WTC11 (cell line): Measurements from ENCODE around the gene TRMU. TPM values are rescaled to one million over a fixed set of nuclear protein-coding genes. Genes with fewer than 3 reads are reported as not detected.
A peak's percentile ranks its signal among the peaks of the same experiment; 100 is the strongest.

Experiments used
- HMGA2 ChIP-seq: fragments of 250-450 bp; sonication (Bioruptor Pico); IDR thresholded peaks from 2 replicates; pipeline ENCODE4 v1.4.0; 2021; ENCODE audit warnings: mild to moderate bottlenecking, moderate library complexity
- IRF2 ChIP-seq: sonication (generic); formaldehyde crosslinking; IDR thresholded peaks from 2 replicates; pipeline ENCODE4 v1.8.0; 2022; ENCODE audit warnings: low read depth, missing genetic modification reagents, borderline replicate concordance
- MXD4 ChIP-seq: fragments of 250-450 bp; sonication (Bioruptor Pico); IDR thresholded peaks from 2 replicates; pipeline ENCODE4 v1.8.0; 2021; ENCODE audit warnings: mild to moderate bottlenecking, moderate library complexity, borderline replicate concordance
- NFE2L1 ChIP-seq: sonication (generic); formaldehyde crosslinking; IDR thresholded peaks from 2 replicates; pipeline ENCODE4 v1.8.1; 2023; ENCODE audit warnings: missing genetic modification reagents
- TEAD4 ChIP-seq: sonication (generic); formaldehyde crosslinking; IDR thresholded peaks from 2 replicates; pipeline ENCODE4 v1.8.0; 2022; ENCODE audit warnings: mild to moderate bottlenecking, missing genetic modification reagents
- ZNF232 ChIP-seq: sonication (generic); formaldehyde crosslinking; IDR thresholded peaks from 2 replicates; pipeline ENCODE4 v1.8.0; 2022; ENCODE audit warnings: mild to moderate bottlenecking, missing genetic modification reagents
- total RNA-seq: library from RNA; stranded (reverse); gene quantifications from 3 replicates; pipeline ENCODE4 v1.2.3, GENCODE V29; 2021
- TF ChIP-seq, protein P1 (sequence below): fragments of 250-450 bp; sonication (Bioruptor Pico); IDR thresholded peaks from 2 replicates; pipeline ENCODE4 v1.9.0; 2021; ENCODE audit warnings: mild to moderate bottlenecking
- TF ChIP-seq, protein P2 (sequence below): sonication (generic); formaldehyde crosslinking; IDR thresholded peaks from 2 replicates; pipeline ENCODE4 v1.8.0; 2023; ENCODE audit warnings: missing genetic modification reagents, mild to moderate bottlenecking, borderline replicate concordance
- TF ChIP-seq, protein P3 (sequence below): sonication (generic); formaldehyde crosslinking; conservative IDR thresholded peaks from 2 replicates; pipeline ENCODE4 v1.8.1; 2022; ENCODE audit warnings: mild to moderate bottlenecking, missing genetic modification reagents
- TF ChIP-seq, protein P4 (sequence below): sonication (generic); formaldehyde crosslinking; IDR thresholded peaks from 2 replicates; pipeline ENCODE4 v1.8.1; 2023; ENCODE audit warnings: mild to moderate bottlenecking, missing genetic modification reagents, moderate library complexity
- TF ChIP-seq, protein P5 (sequence below): sonication (generic); formaldehyde crosslinking; IDR thresholded peaks from 2 replicates; pipeline ENCODE4 v1.8.0; 2023; ENCODE audit warnings: missing genetic modification reagents
- TF ChIP-seq, protein P6 (sequence below): fragments of 250-450 bp; sonication (Bioruptor Pico); IDR thresholded peaks from 2 replicates; pipeline ENCODE4 v1.9.0; 2021; ENCODE audit warnings: mild to moderate bottlenecking
- TF ChIP-seq, protein P7 (sequence below): fragments of 200-600 bp; IDR thresholded peaks from 2 replicates; pipeline ENCODE4 v1.8.0; 2022; ENCODE audit warnings: antibody characterized with exemption
- TF ChIP-seq, protein P8 (sequence below): fragments of 250-450 bp; sonication (Bioruptor Pico); IDR thresholded peaks from 2 replicates; pipeline ENCODE4 v1.9.0; 2021; ENCODE audit warnings: moderate library complexity, mild to moderate bottlenecking, inconsistent platforms, borderline replicate concordance

Gene TRMU
- total RNA-seq, 1 experiment from 2014 or later = 103 TPM

DNA sequence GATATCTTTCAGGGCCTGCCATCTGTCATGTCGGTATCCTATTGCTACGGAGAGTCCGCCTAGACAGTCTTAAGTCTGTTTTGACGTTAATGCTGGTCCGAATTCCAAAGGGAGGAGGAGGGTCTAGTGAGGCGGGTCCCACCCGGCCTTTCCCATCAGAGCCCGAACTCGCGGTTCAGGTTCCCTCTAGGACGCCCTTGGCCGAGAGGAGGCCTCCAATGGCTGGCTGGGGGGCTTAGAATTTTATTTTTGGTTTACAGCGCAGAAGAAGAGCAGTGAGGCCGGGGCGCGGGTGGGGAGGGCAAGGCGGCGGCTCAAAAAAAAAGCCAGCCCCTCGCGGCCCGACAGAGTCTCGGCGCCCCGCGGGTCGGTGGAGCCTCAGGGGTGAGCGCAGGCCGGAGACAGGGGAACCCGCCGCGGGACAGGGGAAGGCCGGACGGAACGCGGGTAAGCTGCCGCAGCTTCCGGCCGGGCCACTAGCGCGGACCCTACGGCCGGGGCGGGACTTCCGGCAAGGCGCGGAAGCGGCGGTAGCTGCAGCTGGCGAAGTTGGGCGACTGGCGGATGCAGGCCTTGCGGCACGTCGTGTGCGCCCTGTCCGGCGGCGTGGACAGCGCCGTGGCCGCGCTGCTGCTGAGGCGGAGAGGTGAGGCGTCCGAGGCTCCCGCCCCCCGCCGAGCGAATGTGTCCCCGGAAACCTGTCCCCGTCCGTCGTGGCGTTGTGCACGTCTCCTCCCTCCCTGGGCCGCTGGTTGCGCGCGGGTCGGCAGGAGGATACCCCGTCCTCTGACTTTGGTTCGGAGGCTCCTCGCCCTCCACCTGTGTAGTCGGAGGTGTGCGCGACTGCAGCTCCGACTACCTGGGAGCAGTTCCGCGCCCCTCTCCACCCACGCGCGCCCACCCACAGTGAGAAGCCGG, at the start of gene TRMU (continued):
- TF ChIP-seq, protein P1, sequence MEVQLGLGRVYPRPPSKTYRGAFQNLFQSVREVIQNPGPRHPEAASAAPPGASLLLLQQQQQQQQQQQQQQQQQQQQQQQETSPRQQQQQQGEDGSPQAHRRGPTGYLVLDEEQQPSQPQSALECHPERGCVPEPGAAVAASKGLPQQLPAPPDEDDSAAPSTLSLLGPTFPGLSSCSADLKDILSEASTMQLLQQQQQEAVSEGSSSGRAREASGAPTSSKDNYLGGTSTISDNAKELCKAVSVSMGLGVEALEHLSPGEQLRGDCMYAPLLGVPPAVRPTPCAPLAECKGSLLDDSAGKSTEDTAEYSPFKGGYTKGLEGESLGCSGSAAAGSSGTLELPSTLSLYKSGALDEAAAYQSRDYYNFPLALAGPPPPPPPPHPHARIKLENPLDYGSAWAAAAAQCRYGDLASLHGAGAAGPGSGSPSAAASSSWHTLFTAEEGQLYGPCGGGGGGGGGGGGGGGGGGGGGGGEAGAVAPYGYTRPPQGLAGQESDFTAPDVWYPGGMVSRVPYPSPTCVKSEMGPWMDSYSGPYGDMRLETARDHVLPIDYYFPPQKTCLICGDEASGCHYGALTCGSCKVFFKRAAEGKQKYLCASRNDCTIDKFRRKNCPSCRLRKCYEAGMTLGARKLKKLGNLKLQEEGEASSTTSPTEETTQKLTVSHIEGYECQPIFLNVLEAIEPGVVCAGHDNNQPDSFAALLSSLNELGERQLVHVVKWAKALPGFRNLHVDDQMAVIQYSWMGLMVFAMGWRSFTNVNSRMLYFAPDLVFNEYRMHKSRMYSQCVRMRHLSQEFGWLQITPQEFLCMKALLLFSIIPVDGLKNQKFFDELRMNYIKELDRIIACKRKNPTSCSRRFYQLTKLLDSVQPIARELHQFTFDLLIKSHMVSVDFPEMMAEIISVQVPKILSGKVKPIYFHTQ = no peak
- TF ChIP-seq, protein P2, sequence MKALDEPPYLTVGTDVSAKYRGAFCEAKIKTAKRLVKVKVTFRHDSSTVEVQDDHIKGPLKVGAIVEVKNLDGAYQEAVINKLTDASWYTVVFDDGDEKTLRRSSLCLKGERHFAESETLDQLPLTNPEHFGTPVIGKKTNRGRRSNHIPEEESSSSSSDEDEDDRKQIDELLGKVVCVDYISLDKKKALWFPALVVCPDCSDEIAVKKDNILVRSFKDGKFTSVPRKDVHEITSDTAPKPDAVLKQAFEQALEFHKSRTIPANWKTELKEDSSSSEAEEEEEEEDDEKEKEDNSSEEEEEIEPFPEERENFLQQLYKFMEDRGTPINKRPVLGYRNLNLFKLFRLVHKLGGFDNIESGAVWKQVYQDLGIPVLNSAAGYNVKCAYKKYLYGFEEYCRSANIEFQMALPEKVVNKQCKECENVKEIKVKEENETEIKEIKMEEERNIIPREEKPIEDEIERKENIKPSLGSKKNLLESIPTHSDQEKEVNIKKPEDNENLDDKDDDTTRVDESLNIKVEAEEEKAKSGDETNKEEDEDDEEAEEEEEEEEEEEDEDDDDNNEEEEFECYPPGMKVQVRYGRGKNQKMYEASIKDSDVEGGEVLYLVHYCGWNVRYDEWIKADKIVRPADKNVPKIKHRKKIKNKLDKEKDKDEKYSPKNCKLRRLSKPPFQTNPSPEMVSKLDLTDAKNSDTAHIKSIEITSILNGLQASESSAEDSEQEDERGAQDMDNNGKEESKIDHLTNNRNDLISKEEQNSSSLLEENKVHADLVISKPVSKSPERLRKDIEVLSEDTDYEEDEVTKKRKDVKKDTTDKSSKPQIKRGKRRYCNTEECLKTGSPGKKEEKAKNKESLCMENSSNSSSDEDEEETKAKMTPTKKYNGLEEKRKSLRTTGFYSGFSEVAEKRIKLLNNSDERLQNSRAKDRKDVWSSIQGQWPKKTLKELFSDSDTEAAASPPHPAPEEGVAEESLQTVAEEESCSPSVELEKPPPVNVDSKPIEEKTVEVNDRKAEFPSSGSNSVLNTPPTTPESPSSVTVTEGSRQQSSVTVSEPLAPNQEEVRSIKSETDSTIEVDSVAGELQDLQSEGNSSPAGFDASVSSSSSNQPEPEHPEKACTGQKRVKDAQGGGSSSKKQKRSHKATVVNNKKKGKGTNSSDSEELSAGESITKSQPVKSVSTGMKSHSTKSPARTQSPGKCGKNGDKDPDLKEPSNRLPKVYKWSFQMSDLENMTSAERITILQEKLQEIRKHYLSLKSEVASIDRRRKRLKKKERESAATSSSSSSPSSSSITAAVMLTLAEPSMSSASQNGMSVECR (CRISPR knock-in tag) = peak; percentile 85
- TF ChIP-seq, protein P3, sequence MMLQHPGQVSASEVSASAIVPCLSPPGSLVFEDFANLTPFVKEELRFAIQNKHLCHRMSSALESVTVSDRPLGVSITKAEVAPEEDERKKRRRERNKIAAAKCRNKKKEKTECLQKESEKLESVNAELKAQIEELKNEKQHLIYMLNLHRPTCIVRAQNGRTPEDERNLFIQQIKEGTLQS (CRISPR knock-in tag) = no peak
- TF ChIP-seq, protein P4, sequence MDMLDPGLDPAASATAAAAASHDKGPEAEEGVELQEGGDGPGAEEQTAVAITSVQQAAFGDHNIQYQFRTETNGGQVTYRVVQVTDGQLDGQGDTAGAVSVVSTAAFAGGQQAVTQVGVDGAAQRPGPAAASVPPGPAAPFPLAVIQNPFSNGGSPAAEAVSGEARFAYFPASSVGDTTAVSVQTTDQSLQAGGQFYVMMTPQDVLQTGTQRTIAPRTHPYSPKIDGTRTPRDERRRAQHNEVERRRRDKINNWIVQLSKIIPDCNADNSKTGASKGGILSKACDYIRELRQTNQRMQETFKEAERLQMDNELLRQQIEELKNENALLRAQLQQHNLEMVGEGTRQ (CRISPR knock-in tag) = peak; percentile 38; the same call in 1 of the 2 replicates
- 0 out of 2 replicates have a peak, but pooled peaks have one; percentile 56 for TF ChIP-seq ZNF232 (CRISPR knock-in tag)
- no peak for TF ChIP-seq TEAD4 (CRISPR knock-in tag)
- peak; percentile 80; the same call in 1 of the 2 replicates for TF ChIP-seq NFE2L1
- TF ChIP-seq, protein P5, sequence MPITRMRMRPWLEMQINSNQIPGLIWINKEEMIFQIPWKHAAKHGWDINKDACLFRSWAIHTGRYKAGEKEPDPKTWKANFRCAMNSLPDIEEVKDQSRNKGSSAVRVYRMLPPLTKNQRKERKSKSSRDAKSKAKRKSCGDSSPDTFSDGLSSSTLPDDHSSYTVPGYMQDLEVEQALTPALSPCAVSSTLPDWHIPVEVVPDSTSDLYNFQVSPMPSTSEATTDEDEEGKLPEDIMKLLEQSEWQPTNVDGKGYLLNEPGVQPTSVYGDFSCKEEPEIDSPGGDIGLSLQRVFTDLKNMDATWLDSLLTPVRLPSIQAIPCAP (CRISPR knock-in tag) = peak; percentile 64; the same call in 1 of the 2 replicates
- TF ChIP-seq, protein P6, sequence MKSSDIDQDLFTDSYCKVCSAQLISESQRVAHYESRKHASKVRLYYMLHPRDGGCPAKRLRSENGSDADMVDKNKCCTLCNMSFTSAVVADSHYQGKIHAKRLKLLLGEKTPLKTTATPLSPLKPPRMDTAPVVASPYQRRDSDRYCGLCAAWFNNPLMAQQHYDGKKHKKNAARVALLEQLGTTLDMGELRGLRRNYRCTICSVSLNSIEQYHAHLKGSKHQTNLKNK (CRISPR knock-in tag) = no peak
- no peak for TF ChIP-seq HMGA2 (CRISPR knock-in tag)
- TF ChIP-seq MXD4 = no peak
- TF ChIP-seq, protein P7, sequence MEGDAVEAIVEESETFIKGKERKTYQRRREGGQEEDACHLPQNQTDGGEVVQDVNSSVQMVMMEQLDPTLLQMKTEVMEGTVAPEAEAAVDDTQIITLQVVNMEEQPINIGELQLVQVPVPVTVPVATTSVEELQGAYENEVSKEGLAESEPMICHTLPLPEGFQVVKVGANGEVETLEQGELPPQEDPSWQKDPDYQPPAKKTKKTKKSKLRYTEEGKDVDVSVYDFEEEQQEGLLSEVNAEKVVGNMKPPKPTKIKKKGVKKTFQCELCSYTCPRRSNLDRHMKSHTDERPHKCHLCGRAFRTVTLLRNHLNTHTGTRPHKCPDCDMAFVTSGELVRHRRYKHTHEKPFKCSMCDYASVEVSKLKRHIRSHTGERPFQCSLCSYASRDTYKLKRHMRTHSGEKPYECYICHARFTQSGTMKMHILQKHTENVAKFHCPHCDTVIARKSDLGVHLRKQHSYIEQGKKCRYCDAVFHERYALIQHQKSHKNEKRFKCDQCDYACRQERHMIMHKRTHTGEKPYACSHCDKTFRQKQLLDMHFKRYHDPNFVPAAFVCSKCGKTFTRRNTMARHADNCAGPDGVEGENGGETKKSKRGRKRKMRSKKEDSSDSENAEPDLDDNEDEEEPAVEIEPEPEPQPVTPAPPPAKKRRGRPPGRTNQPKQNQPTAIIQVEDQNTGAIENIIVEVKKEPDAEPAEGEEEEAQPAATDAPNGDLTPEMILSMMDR = no peak
- TF ChIP-seq IRF2 (CRISPR knock-in tag) = no peak
- TF ChIP-seq, protein P8, sequence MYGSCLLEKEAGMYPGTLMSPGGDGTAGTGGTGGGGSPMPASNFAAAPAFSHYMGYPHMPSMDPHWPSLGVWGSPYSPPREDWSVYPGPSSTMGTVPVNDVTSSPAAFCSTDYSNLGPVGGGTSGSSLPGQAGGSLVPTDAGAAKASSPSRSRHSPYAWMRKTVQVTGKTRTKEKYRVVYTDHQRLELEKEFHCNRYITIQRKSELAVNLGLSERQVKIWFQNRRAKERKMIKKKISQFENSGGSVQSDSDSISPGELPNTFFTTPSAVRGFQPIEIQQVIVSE = no peak
